ENCODE data around the gene POLRMT. TPM values are rescaled to one million over a fixed set of nuclear protein-coding genes. Genes with fewer than 3 reads are reported as not detected.
A peak's percentile ranks its signal among the peaks of the same experiment; 100 is the strongest.

POLRMT gene
- total RNA-seq, 1 donor from 2014 or later, result 29.0 TPM

DNA sequence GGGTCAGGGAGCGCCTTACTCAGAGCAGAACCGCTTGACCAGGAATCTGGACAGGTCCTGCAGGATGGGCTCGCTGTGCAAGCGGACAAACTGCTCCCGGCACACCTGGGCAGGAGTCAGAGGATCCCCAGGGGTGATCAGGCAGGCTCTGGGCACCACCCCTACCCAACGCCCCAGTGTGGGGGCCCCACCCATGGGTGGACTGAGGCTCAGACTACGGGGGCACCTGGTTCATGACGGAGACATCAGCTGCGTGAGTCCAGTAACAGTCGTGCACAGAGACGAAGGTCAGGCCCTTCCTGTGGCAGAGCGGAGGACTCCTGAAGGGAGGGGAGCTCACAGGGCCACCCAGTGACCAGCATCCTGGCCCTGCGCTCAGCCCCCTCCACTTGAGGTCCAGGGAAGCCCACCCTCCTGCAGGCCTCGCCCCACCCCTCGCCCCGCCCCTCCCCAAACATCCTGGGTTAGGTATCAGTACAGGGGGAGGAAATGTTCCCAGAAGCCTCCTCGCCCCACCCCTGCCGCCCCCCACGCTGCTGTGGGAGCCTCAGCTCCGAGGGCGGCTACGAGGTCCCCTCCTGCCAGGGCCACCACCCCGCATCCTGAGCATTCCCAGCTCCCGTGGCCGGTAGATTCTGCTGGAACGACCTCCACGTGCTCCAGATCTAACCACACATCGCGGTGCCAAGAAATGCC is 15.6 kb downstream of the POLRMT start:
- H3K36me3 ChIP-seq (ENCODE audit: control insufficient read depth, insufficient read depth, low read length), result peaks cover 13% of the 10 kb centered on the region
- TF ChIP-seq, protein P1, sequence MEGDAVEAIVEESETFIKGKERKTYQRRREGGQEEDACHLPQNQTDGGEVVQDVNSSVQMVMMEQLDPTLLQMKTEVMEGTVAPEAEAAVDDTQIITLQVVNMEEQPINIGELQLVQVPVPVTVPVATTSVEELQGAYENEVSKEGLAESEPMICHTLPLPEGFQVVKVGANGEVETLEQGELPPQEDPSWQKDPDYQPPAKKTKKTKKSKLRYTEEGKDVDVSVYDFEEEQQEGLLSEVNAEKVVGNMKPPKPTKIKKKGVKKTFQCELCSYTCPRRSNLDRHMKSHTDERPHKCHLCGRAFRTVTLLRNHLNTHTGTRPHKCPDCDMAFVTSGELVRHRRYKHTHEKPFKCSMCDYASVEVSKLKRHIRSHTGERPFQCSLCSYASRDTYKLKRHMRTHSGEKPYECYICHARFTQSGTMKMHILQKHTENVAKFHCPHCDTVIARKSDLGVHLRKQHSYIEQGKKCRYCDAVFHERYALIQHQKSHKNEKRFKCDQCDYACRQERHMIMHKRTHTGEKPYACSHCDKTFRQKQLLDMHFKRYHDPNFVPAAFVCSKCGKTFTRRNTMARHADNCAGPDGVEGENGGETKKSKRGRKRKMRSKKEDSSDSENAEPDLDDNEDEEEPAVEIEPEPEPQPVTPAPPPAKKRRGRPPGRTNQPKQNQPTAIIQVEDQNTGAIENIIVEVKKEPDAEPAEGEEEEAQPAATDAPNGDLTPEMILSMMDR (IDR thresholded peaks at IDR 0.05; ENCODE audit: insufficient read depth, low read length, severe bottlenecking), result no peak
- no peak for FAIRE-seq

DNA sequence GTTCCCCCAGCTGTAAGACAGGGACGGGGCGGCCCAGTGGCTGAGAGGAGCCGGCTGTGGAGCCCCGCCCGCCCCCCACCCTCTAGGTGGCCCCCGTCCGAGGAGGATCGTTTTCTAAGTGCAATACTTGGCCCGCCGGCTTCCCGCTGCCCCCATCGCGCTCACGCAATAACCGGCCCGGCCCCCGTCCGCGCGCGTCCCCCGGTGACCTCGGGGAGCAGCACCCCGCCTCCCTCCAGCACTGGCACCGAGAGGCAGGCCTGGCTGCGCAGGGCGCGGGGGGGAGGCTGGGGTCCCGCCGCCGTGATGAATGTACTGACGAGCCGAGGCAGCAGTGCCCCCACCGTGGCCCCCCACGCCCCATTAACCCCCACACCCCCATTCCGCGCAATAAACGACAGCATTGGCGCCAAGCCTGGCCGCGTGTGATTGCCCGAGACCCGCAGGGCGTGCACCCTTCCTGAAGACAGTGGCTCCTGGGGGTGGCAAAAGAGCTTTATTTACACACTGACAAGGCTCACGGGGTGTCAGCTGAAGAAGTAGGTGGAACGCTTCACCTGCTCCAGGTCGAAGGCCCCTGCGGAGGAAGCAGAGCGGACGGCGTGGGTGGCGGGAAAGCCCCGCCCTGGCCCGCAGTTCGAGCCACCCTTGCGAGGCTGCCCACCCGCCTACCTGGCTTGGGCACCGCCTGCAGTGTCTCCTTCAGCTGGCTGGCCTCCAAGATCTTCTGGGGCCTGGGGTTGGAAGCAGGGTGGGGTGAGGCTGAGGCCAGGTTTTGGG is 16.4 kb downstream of the POLRMT start:
- no peaks in the 10 kb centered on the region for H3K27me3 ChIP-seq (ENCODE audit: control insufficient read depth, insufficient read depth, low read length)
- TF ChIP-seq, protein P1 (IDR thresholded peaks at IDR 0.05; ENCODE audit: insufficient read depth, low read length, severe bottlenecking), result no peak
- H3K36me3 ChIP-seq (ENCODE audit: control insufficient read depth, insufficient read depth, low read length), result peaks cover 11% of the 10 kb centered on the region
- no peak for FAIRE-seq
- no peak overlapping the region for H3K4me3 ChIP-seq (ENCODE audit: low read depth, low read length)
- no peak for DNase-seq (ENCODE audit: low read depth)

More for the DNA sequence above, 15.6 kb downstream of the POLRMT start:
- H3K4me3 ChIP-seq (ENCODE audit: low read depth, low read length), result no peak overlapping the region
- no peak for DNase-seq (ENCODE audit: low read depth)
- no peaks in the 10 kb centered on the region for H3K27me3 ChIP-seq (ENCODE audit: control insufficient read depth, insufficient read depth, low read length)

DNA sequence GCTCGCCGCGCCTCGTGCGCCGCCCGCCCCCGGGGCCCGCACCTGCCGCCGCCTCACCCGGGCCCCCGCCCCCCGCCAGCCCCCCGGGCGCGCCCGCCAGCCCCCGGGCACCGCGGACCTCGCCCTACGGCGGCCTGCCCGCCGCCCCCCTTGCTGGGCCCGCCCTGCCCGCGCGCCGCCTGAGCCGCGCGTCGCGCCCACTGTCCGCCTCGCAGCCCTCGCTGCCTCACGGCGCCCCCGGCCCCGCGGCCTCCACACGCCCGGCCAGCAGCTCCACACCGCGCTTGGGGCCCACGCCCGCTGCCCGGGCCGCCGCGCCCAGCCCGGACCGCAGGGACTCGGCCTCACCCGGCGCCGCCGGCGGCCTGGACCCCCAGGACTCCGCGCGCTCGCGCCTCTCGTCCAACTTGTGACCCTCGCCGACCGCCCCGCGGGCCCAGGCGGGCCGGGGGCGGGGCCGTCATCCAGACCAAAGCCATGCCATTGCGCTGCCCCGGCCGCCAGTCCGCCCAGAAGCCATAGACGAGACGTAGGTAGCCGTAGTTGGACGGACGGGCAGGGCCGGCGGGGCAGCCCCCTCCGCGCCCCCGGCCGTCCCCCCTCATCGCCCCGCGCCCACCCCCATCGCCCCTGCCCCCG is 17.2 kb downstream of the POLRMT start:
- no peaks in the 10 kb centered on the region for H3K27me3 ChIP-seq (ENCODE audit: control insufficient read depth, insufficient read depth, low read length)
- FAIRE-seq, result no peak
- H3K36me3 ChIP-seq (ENCODE audit: control insufficient read depth, insufficient read depth, low read length), result peaks cover 8% of the 10 kb centered on the region
- no peak overlapping the region for H3K4me3 ChIP-seq (ENCODE audit: low read depth, low read length)
- TF ChIP-seq, protein P1 (IDR thresholded peaks at IDR 0.05; ENCODE audit: insufficient read depth, low read length, severe bottlenecking), result no peak
- no peak for DNase-seq (ENCODE audit: low read depth)

DNA sequence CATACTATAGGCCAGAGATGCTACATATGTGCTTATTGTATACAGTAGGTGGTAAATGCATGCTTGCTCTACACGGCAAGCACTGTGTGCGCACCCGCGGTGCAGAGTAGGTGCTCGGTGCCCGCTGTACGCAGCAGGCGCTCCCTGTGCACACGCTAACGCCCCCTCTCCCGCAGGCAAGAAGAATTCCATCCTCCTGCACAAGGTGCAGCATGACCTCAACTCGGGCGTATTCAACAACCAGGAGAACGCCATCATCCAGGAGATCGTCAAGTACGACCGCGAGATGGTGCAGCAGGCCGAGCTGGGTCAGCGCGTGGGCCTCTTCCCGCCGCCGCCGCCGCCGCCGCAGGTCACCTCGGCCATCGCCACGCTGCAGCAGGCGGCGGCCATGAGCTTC is 17.7 kb downstream of the POLRMT start:
- no peak overlapping the region for H3K4me3 ChIP-seq (ENCODE audit: low read depth, low read length)
- H3K27me3 ChIP-seq (ENCODE audit: control insufficient read depth, insufficient read depth, low read length), result no peaks in the 10 kb centered on the region
- peak; percentile 7 for DNase-seq (ENCODE audit: low read depth)
- peak; percentile 89 for FAIRE-seq
- peaks cover 8% of the 10 kb centered on the region for H3K36me3 ChIP-seq (ENCODE audit: control insufficient read depth, insufficient read depth, low read length)
- TF ChIP-seq, protein P1 (IDR thresholded peaks at IDR 0.05; ENCODE audit: insufficient read depth, low read length, severe bottlenecking), result no peak

DNA sequence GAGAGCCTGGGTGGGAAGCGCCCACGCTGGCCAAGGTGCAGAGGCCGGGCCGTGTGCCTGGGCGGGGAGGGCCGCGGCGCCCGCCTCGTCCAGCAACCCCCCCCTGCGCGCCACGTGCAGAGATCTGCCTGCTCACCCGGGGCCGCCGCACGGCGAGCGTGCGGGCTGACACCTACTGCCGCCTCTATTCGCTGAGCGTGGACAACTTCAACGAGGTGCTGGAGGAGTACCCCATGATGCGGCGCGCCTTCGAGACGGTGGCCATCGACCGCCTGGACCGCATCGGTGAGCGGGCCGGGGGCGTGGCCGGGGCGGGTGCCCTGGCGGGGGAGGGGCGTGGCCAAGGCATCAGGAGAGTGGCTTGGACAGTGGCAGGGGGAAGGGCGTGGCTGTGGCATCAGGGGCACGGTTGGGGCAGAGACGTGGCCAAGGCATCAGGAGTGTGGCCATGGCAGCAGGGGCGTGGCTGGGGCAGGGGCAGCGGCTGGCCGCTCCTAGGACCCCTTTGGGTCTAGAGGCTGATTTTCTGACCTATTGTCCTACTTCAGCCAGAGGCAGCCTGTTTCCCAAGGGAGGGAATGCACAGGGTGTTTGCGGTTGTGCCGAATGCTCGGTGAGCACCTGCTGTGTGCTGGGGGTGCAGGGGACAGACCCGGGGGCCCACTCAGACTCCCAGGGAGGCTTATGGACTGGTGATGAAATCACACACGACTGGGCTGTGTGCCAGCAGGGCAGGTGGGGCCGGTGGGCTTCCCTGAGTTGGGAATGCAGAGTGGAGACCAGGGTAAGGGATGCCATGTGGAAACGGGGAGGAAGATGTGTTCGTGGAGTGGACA is 19.4 kb downstream of the POLRMT start:
- no peak for FAIRE-seq
- Histone ChIP-seq H3K36me3 (ENCODE audit: control insufficient read depth, insufficient read depth, low read length) (peaks cover 5% of the 10 kb centered on the region), H3K27me3 (ENCODE audit: control insufficient read depth, insufficient read depth, low read length) (no peaks in the 10 kb centered on the region), H3K4me3 (ENCODE audit: low read depth, low read length) (no peak overlapping the region)
- no peak for DNase-seq (ENCODE audit: low read depth)
- TF ChIP-seq, protein P1 (IDR thresholded peaks at IDR 0.05; ENCODE audit: insufficient read depth, low read length, severe bottlenecking), result no peak
